ENCODE data around the gene ATP11B. TPM values are rescaled to one million over a fixed set of nuclear protein-coding genes. Genes with fewer than 3 reads are reported as not detected.

ATP11B gene
- total and polyA plus RNA-seq, 2 of the 8 experiments (the other 6 are each of a cell fraction or from before 2014, with no cell fraction given): 5.1 to 26.5 TPM

DNA sequence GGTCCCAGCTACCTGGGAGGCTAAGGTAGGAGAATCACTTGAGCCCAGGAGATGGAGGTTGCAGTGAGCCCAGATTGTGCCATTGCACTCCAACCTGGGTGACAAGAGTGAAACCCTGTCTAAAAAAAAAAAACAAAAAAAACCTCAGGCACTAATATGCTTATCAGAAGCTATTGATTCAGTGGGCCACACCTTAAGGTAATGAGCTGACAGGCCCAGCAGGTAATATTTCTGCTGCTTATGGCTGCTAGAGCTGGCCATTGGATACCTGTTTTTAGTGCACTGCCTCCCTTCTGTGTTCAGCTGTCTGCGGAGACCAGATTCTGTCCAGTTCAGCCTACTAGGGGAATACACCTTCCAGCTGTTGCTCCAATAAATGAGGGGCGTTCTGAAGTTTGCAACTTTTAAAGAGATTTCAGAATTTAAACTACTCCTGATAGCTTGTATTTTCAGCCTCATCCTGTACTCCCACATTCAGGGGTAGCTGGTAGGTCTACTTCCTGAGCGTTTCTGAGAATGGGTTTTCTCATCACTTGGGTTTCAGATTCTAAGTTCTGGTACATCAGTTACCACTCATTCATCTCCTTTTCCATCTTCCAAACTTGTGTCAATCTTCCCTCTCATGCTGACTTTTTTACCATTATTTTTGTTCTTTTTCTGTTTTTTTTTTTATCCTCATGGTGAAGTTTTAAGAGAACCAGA, 69.0 kb downstream of the ATP11B start:
- no peak overlapping the region for H3K4me3 ChIP-seq (ENCODE audit: extremely low read depth in 1 of 4, insufficient read depth in 2 of 4, low read depth in 3 of 4, low read length in 4 of 4)
- H4K5ac ChIP-seq (ENCODE audit: insufficient read length, low read depth, low read length): no peak overlapping the region
- H3K27me3 ChIP-seq (replicated peaks in 1 of 4; ENCODE audit: control insufficient read depth in 3 of 4, extremely low read depth in 1 of 4, insufficient read depth in 3 of 4, low read length in 3 of 4): no peaks in the 10 kb centered on the region
- POLR2A ChIA-PET (ENCODE audit: partially characterized antibody): no interaction called here
- no peak overlapping the region for H3K9ac ChIP-seq (replicated peaks in 1 of 4; ENCODE audit: extremely low read depth in 1 of 4, low read depth in 3 of 4, low read length in 3 of 4)
- H3K27ac ChIP-seq (ENCODE audit: low read depth, low read length): no peak overlapping the region
- H3K79me1 ChIP-seq (ENCODE audit: low read depth, low read length): no peaks in the 10 kb centered on the region
- no peak overlapping the region for H2BK5ac ChIP-seq (ENCODE audit: low read depth, low read length)
- no peak overlapping the region for H3K4ac ChIP-seq (replicated peaks; ENCODE audit: insufficient read length, low read depth, low read length)
- H4K20me1 ChIP-seq (replicated peaks in 1 of 2; ENCODE audit: control insufficient read depth in 1 of 2, insufficient read depth in 2 of 2, low read length in 2 of 2): no peaks in the 10 kb centered on the region
- H2BK15ac ChIP-seq (ENCODE audit: low read length): no peak overlapping the region
- no peaks in the 10 kb centered on the region for H3K36me3 ChIP-seq (ENCODE audit: control insufficient read depth in 2 of 4, insufficient read depth in 4 of 4, low read length in 3 of 4)
- no peaks in the 10 kb centered on the region for H3K23me2 ChIP-seq (ENCODE audit: low read depth, low read length)
- no peak overlapping the region for H3K18ac ChIP-seq (ENCODE audit: extremely low read depth, low read length)
- no peaks in the 10 kb centered on the region for H3K4me1 ChIP-seq (replicated peaks in 1 of 4; ENCODE audit: control insufficient read depth in 3 of 4, insufficient read depth in 4 of 4, low read length in 3 of 4)
- no peaks in the 10 kb centered on the region for H3K79me2 ChIP-seq (ENCODE audit: control insufficient read depth in 1 of 2, insufficient read depth in 2 of 2, low read length in 2 of 2)
- 81% methylated on average over 3 of the region's 3 CpGs; no CpG with 5 or more reads in 1 of the 2 experiments for WGBS, 2 experiments (ENCODE audit: extremely low coverage in 1 of 2, insufficient coverage in 1 of 2, insufficient read length in 1 of 2, insufficient replicate concordance in 2 of 2, low coverage in 1 of 2, low lambda C conversion rate in 2 of 2, missing lambda C conversion rate in 1 of 2)
- CTCF ChIA-PET (ENCODE audit: partially characterized antibody): interaction anchor here (0.9 to 1.1 kb wide), 2 partner anchors 10 to 48 kb away, joined by 3 read pairs; no protein-coding TSS in a partner anchor
- H4K8ac ChIP-seq (ENCODE audit: extremely low read depth, insufficient read depth, low read length): no peak overlapping the region
- H3K9me3 ChIP-seq (ENCODE audit: insufficient read depth in 2 of 2, low read depth in 1 of 2, low read length in 1 of 2): no peaks in the 10 kb centered on the region
- H3K23ac ChIP-seq (ENCODE audit: insufficient read length): no peak overlapping the region
- no peak overlapping the region for H2AK5ac ChIP-seq (ENCODE audit: low read depth, low read length)
- no peak overlapping the region for H3K14ac ChIP-seq (ENCODE audit: insufficient read length)
- no peak overlapping the region for H2BK12ac ChIP-seq (ENCODE audit: low read depth, low read length)
- H2AFZ ChIP-seq (ENCODE audit: low read length): no peak overlapping the region
- no peak overlapping the region for H2BK20ac ChIP-seq (ENCODE audit: low read length)
- FAIRE-seq: no peak
- H3K56ac ChIP-seq (replicated peaks; ENCODE audit: insufficient read length, low read depth, low read length): no peak overlapping the region
- no peak for DNase-seq (ENCODE audit: low read depth in 1 of 2, low spot score in 2 of 2)
- no peak for TF ChIP-seq SAP30 (IDR thresholded peaks at IDR 0.05; ENCODE audit: insufficient read depth, insufficient replicate concordance, low read length)
- TF ChIP-seq TAF1 (IDR thresholded peaks at IDR 0.05; ENCODE audit: low read depth, low read length): no peak
- no peak for TF ChIP-seq NANOG (IDR thresholded peaks at IDR 0.05; ENCODE audit: insufficient read depth, low read depth, low read length, poor library complexity, severe bottlenecking)
- TF ChIP-seq, protein P1, sequence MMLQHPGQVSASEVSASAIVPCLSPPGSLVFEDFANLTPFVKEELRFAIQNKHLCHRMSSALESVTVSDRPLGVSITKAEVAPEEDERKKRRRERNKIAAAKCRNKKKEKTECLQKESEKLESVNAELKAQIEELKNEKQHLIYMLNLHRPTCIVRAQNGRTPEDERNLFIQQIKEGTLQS (IDR thresholded peaks at IDR 0.05; ENCODE audit: insufficient read depth, low read depth, low read length): no peak
- TF ChIP-seq, protein P2, sequence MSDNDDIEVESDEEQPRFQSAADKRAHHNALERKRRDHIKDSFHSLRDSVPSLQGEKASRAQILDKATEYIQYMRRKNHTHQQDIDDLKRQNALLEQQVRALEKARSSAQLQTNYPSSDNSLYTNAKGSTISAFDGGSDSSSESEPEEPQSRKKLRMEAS (IDR thresholded peaks at IDR 0.05): no peak
- no peak for TF ChIP-seq EP300 (IDR thresholded peaks at IDR 0.05; ENCODE audit: borderline replicate concordance in 1 of 2, low read depth in 2 of 2, low read length in 2 of 2)
- no peak for TF ChIP-seq FOSL1 (IDR thresholded peaks at IDR 0.05; ENCODE audit: insufficient read depth, low read depth, low read length)
- TF ChIP-seq JUND (IDR thresholded peaks at IDR 0.05; ENCODE audit: low read length): no peak
- TF ChIP-seq SUZ12 (IDR thresholded peaks at IDR 0.05; ENCODE audit: low read length): no peak
- no peak for TF ChIP-seq BRCA1 (IDR thresholded peaks at IDR 0.05; ENCODE audit: low read depth, low read length)
- TF ChIP-seq SP1 (IDR thresholded peaks at IDR 0.05; ENCODE audit: low read depth, low read length): no peak
- no peak overlapping the region for H4K91ac ChIP-seq (replicated peaks; ENCODE audit: insufficient read length, low read length)
- no peak overlapping the region for H2BK120ac ChIP-seq (replicated peaks; ENCODE audit: low read depth, low read length)
- no peak overlapping the region for H3K4me2 ChIP-seq (ENCODE audit: insufficient read depth in 1 of 2, low read depth in 2 of 2, low read length in 2 of 2)

All from H1 (cell line).